Breast epithelium (tissue), 4 donors: ENCODE results near the gene GNLY. TPM values are rescaled to one million over a fixed set of nuclear protein-coding genes. Genes with fewer than 3 reads are reported as not detected.
A peak's percentile ranks its signal among the peaks of the same experiment; 100 is the strongest.

Source experiments
- DNase-seq, 2 donors: peaks; one replicate each; pipeline ENCODE4 v3.0.0-alpha.2; 2019; ENCODE audit warnings: low spot score in 2 of 2
- H3K27ac ChIP-seq, 2 donors: fragments of 200-600 bp; sonication (generic) in 1 of 2; one replicate each; pipeline ENCODE4 v1.5.1; 2016 to 2019; ENCODE audit warnings: mild to moderate bottlenecking in 1 of 2
- H3K27me3 ChIP-seq, 2 donors: fragments of 200-600 bp; sonication (generic) in 1 of 2; one replicate each; pipeline versions ENCODE4 v1.5.1 to v1.6.0; 2017 to 2019; ENCODE audit warnings: control low read depth in 1 of 2, mild to moderate bottlenecking in 1 of 2
- H3K36me3 ChIP-seq: fragments of 200-600 bp; one replicate; pipeline ENCODE4 v1.5.1; 2019
- H3K4me1 ChIP-seq, 2 donors: fragments of 200-600 bp; sonication (generic); one replicate each; pipeline ENCODE4 v1.5.1; 2016 to 2019; ENCODE audit warnings: control low read depth in 1 of 2
- H3K4me3 ChIP-seq, 3 donors: fragments of 200-600 bp; sonication (generic); 1 replicate in 2 of 3; 2 replicates in 1 of 3; pipeline ENCODE4 v1.5.1; 2016 to 2019; ENCODE audit warnings: mild to moderate bottlenecking in 3 of 3, moderate library complexity in 2 of 3
- H3K9me3 ChIP-seq, 2 donors: fragments of 200-600 bp; sonication (generic) in 1 of 2; one replicate each; pipeline ENCODE4 v1.5.1; 2016 to 2019; ENCODE audit warnings: control low read depth in 1 of 2
- POLR2A ChIP-seq: fragments of 450-650 bp; IDR thresholded peaks from one replicate; pipeline ENCODE4 v1.6.1; 2016; ENCODE audit warnings: antibody characterized with exemption, mild to moderate bottlenecking, moderate library complexity
- POLR2AphosphoS5 ChIP-seq, 3 donors: sonication (generic); formaldehyde crosslinking; IDR thresholded peaks; one replicate each; pipeline ENCODE4 v1.6.1; 2017; ENCODE audit warnings: antibody characterized with exemption in 3 of 3
- intact Hi-C: fragments of 100-400 bp; cut with DNase I; formaldehyde crosslinking; loops from one replicate; pipeline ENCODE4 v1.15.1; 2023; ENCODE audit warnings: low total_unique reads
- total RNA-seq, 3 donors: library from RNA; depleted of rRNA; stranded (reverse); fragments of >200 nt; gene quantifications; one replicate each; pipeline ENCODE4 v1.1.0, GENCODE V29; 2016
- TF ChIP-seq, protein P1 (sequence below), 3 donors: fragments of 450-650 bp; IDR thresholded peaks; one replicate each; pipeline ENCODE4 v1.5.1; 2016 to 2017; ENCODE audit warnings: antibody characterized with exemption in 3 of 3, mild to moderate bottlenecking in 3 of 3, moderate library complexity in 3 of 3

Gene GNLY
- 1 to 10 TPM; 2.0 to 2.6 (median 2.1) TPM for total RNA-seq

DNA sequence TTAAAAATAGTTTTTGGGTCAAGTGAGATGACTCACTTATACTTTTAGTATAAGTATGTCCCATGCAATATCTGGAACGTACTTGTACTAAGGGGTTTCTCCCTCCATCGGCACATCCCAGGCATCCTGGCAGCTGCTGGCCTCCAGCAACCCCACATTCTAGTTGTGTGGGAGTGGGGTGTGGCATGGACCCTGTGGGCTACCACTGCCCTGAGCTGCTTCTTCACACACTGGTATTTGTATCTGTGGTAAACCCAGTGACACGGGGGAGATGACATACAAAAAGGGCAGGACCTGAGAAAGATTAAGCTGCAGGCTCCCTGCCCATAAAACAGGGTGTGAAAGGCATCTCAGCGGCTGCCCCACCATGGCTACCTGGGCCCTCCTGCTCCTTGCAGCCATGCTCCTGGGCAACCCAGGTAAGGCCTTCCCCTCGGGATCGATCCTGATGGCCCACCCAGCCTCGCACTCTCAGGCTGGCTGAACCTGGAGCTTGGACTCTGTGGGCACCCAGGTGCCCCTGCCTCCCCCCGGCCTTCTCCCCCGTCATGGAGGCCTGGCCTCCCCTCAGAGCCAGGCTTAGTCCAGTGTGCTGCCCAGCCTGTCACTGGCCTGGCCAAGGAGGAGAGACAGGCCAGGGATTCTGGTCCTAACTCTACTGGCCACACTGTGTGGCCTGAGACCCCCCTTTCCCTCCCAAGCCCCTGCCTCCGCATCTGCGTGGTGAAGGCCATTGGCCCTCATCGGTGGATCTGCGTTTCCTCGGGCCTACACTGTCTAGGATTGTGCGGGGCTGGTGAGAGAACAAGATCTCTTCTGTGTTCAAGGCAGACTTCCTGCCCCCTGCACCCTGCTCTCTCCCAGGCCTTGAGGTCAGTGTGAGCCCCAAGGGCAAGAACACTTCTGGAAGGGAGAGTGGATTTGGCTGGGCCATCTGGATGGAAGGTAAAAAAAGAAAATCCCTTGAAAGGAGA lies at the start of gene GNLY:
Gene GNLY (plus strand): TSS at position 307 of the 974 bp plus-strand sequence. CDS start 61 bp downstream, at position 368.
- no peak for TF ChIP-seq POLR2A
- Histone ChIP-seq H3K27me3 (no peaks in the 10 kb centered on the region), H3K27ac (no peak within 1 kb of the TSS), H3K4me3 (no peak within 1 kb of the TSS), H3K9me3 (no peaks in the 10 kb centered on the region), H3K36me3 (no peaks in the 10 kb centered on the region), H3K4me1 (no peaks in the 10 kb centered on the region)
- intact Hi-C loops: no loop called here
- DNase-seq: no peak

DNA sequence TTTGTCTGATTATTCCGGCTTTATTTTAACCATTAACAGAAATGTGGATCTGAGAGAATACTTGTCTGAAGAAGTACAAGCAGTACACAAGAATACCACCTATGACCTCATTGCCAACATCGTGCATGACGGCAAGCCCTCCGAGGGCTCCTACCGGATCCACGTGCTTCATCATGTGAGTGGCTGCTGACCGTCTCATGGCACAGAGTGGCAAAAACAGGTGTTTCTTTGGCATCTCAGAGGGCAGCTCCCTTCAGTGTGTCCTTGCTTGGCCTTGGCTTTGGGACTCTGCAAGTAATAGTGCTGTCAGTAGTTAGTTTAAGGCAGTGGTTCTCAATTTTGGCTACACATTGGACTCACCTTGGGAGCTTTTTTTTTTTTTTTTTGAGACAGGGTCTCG lies 49.2 kb upstream of the GNLY start:
- no peaks in the 10 kb centered on the region for H3K9me3 ChIP-seq
- no peak overlapping the region for H3K27ac ChIP-seq
- intact Hi-C loops: no loop called here
- H3K36me3 ChIP-seq: peaks cover 14% of the 10 kb centered on the region
- no peak for TF ChIP-seq POLR2AphosphoS5 (IDR thresholded peaks at IDR 0.05)
- no peak for TF ChIP-seq POLR2A
- TF ChIP-seq, protein P1, sequence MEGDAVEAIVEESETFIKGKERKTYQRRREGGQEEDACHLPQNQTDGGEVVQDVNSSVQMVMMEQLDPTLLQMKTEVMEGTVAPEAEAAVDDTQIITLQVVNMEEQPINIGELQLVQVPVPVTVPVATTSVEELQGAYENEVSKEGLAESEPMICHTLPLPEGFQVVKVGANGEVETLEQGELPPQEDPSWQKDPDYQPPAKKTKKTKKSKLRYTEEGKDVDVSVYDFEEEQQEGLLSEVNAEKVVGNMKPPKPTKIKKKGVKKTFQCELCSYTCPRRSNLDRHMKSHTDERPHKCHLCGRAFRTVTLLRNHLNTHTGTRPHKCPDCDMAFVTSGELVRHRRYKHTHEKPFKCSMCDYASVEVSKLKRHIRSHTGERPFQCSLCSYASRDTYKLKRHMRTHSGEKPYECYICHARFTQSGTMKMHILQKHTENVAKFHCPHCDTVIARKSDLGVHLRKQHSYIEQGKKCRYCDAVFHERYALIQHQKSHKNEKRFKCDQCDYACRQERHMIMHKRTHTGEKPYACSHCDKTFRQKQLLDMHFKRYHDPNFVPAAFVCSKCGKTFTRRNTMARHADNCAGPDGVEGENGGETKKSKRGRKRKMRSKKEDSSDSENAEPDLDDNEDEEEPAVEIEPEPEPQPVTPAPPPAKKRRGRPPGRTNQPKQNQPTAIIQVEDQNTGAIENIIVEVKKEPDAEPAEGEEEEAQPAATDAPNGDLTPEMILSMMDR (IDR thresholded peaks at IDR 0.05): no peak
- H3K4me3 ChIP-seq: no peak overlapping the region
- no peaks in the 10 kb centered on the region for H3K27me3 ChIP-seq
- DNase-seq: no peak
- H3K4me1 ChIP-seq: no peaks in the 10 kb centered on the region

GRCh38 chr2:85646166-85646565 lies 48.0 kb upstream of the GNLY start:
- Histone ChIP-seq H3K27me3 (no peaks in the 10 kb centered on the region), H3K4me3 (no peak overlapping the region), H3K27ac (no peak overlapping the region), H3K4me1 (no peaks in the 10 kb centered on the region), H3K36me3 (peaks cover 14% of the 10 kb centered on the region), H3K9me3 (no peaks in the 10 kb centered on the region)
- no peak for DNase-seq
- intact Hi-C loops: no loop called here
- TF ChIP-seq, protein P1 (IDR thresholded peaks at IDR 0.05): no peak
- TF ChIP-seq POLR2AphosphoS5 (IDR thresholded peaks at IDR 0.05): no peak
- no peak for TF ChIP-seq POLR2A

- Histone ChIP-seq H3K4me3 (no peak overlapping the region), H3K27me3 (no peaks in the 10 kb centered on the region), H3K27ac (no peak overlapping the region), H3K36me3 (peaks cover 14% of the 10 kb centered on the region), H3K9me3 (no peaks in the 10 kb centered on the region), H3K4me1 (no peaks in the 10 kb centered on the region)
- intact Hi-C loops: no loop called here
- no peak for DNase-seq
- TF ChIP-seq, protein P1 (IDR thresholded peaks at IDR 0.05): no peak
- TF ChIP-seq POLR2AphosphoS5 (IDR thresholded peaks at IDR 0.05) (no peak), POLR2A (no peak)
Measured at GRCh38 chr2:85647823-85648526, 46.2 kb upstream of the GNLY start.

- DNase-seq: no peak
- no peak overlapping the region for H3K4me3 ChIP-seq
- H3K27ac ChIP-seq: peak overlapping the region in 1 of 2 donors; percentile 35
- peaks cover 14% of the 10 kb centered on the region for H3K36me3 ChIP-seq
- intact Hi-C loops: no loop called here
- no peaks in the 10 kb centered on the region for H3K9me3 ChIP-seq
- no peaks in the 10 kb centered on the region for H3K27me3 ChIP-seq
- TF ChIP-seq POLR2A (no peak), POLR2AphosphoS5 (IDR thresholded peaks at IDR 0.05) (no peak)
- TF ChIP-seq, protein P1 (IDR thresholded peaks at IDR 0.05): no peak
- no peaks in the 10 kb centered on the region for H3K4me1 ChIP-seq
Measured at GRCh38 chr2:85648619-85649018, 45.5 kb upstream of the GNLY start.
